Neural progenitor cell (in vitro differentiated cells): ENCODE results near the gene ZNF785. TPM values are rescaled to one million over a fixed set of nuclear protein-coding genes. Genes with fewer than 3 reads are reported as not detected.

Experiments
- DNase-seq: peaks from one replicate; pipeline ENCODE4 v3.0.0-alpha.2; 2016; ENCODE audit warnings: low spot score
- H2AFZ ChIP-seq: fragments of 200-600 bp; sonication (generic); replicated peaks from 2 replicates; pipeline ENCODE4 v1.6.1; 2016; ENCODE audit warnings: antibody characterized with exemption
- H3F3A ChIP-seq: fragments of 200-600 bp; sonication (generic); 2 replicates; pipeline ENCODE4 v1.6.1; 2016; ENCODE audit warnings: antibody characterized with exemption, low read depth
- H3K27ac ChIP-seq: fragments of 200-600 bp; sonication (generic); 2 replicates; pipeline ENCODE4 v1.5.1; 2016; ENCODE audit warnings: mild to moderate bottlenecking
- H3K27me3 ChIP-seq: fragments of 200-600 bp; sonication (generic); 2 replicates; pipeline ENCODE4 v1.6.1; 2016; ENCODE audit warnings: mild to moderate bottlenecking, moderate library complexity
- H3K36me3 ChIP-seq: fragments of 200-600 bp; sonication (generic); 2 replicates; pipeline ENCODE4 v1.5.1; 2016
- H3K4me1 ChIP-seq: fragments of 200-600 bp; sonication (generic); 2 replicates; pipeline ENCODE4 v1.6.1; 2016; ENCODE audit warnings: mixed run types
- H3K4me2 ChIP-seq: fragments of 200-600 bp; sonication (generic); 2 replicates; pipeline ENCODE4 v1.6.1; 2016
- H3K4me3 ChIP-seq: fragments of 200-600 bp; sonication (generic); 2 replicates; pipeline ENCODE4 v1.5.1; 2016
- H3K79me2 ChIP-seq: fragments of 200-600 bp; sonication (generic); 2 replicates; pipeline ENCODE4 v1.6.1; 2016; ENCODE audit warnings: low read depth
- H3K9ac ChIP-seq: fragments of 200-600 bp; sonication (generic); 2 replicates; pipeline ENCODE4 v1.6.1; 2016
- H3K9me3 ChIP-seq: fragments of 200-600 bp; sonication (generic); 2 replicates; pipeline ENCODE4 v1.5.1; 2016; ENCODE audit warnings: low read depth
- H4K20me1 ChIP-seq: fragments of 200-600 bp; sonication (generic); 2 replicates; pipeline ENCODE4 v1.6.1; 2016; ENCODE audit warnings: low read depth
- H3K27ac Mint-ChIP-seq: 3 replicates; pipeline ENCODE4 v1.8.0; 2021; ENCODE audit warnings: mixed read lengths
- H3K27me3 Mint-ChIP-seq: 2 replicates; pipeline ENCODE4 v1.8.0; 2022; ENCODE audit warnings: low read depth, mild to moderate bottlenecking, inconsistent platforms, moderate library complexity, mixed read lengths; ENCODE audit not compliant: insufficient read depth
- H3K36me3 Mint-ChIP-seq: 3 replicates; pipeline ENCODE4 v1.8.0; 2021; ENCODE audit warnings: mixed read lengths
- H3K4me1 Mint-ChIP-seq: 3 replicates; pipeline ENCODE4 v1.8.0; 2021; ENCODE audit warnings: mixed read lengths
- H3K4me3 Mint-ChIP-seq: 3 replicates; pipeline ENCODE4 v1.8.0; 2021; ENCODE audit warnings: mild to moderate bottlenecking, moderate library complexity, mixed read lengths
- H3K9me3 Mint-ChIP-seq: 3 replicates; pipeline ENCODE4 v1.8.0; 2020; ENCODE audit warnings: mixed read lengths
- CTCF ChIP-seq: fragments of 200-600 bp; sonication (generic); IDR thresholded peaks from 2 replicates; pipeline ENCODE4 v1.5.1; 2017; ENCODE audit warnings: antibody characterized with exemption, mild to moderate bottlenecking
- EZH2 ChIP-seq: fragments of 200-600 bp; sonication (generic); IDR thresholded peaks from 2 replicates; pipeline ENCODE4 v1.6.1; 2017; ENCODE audit warnings: antibody characterized with exemption, mild to moderate bottlenecking, moderate library complexity
- EZH2phosphoT487 ChIP-seq: fragments of 200-600 bp; sonication (generic); IDR thresholded peaks from 2 replicates; pipeline ENCODE4 v1.6.1; 2017; ENCODE audit warnings: antibody characterized with exemption
- total RNA-seq: library from RNA; depleted of rRNA; stranded (reverse); fragments of >200 nt; gene quantifications from 2 replicates; pipeline ENCODE4 v1.2.3, GENCODE V29; 2015; ENCODE audit warnings: low replicate concordance

The ZNF785 gene
- total RNA-seq, 1 donor from 2014 or later, result 19.5 TPM

GRCh38 chr16:30628628-30629540, 43.4 kb upstream of the ZNF785 start:
- H3K4me1 ChIP-seq, result no peaks in the 10 kb centered on the region
- no peaks in the 10 kb centered on the region for H3K36me3 Mint-ChIP-seq
- peaks cover 9% of the 10 kb centered on the region for H3K27me3 Mint-ChIP-seq
- no peaks in the 10 kb centered on the region for H3K27me3 ChIP-seq
- no peak overlapping the region for H3K9ac ChIP-seq
- H3F3A ChIP-seq, result peaks cover 3% of the 10 kb centered on the region
- peak overlapping the region; percentile 55 for H3K4me3 Mint-ChIP-seq
- H4K20me1 ChIP-seq, result no peaks in the 10 kb centered on the region
- H3K36me3 ChIP-seq, result no peaks in the 10 kb centered on the region
- no peaks in the 10 kb centered on the region for H3K9me3 ChIP-seq
- H2AFZ ChIP-seq, result peak overlapping the region; percentile 82
- H3K79me2 ChIP-seq, result no peaks in the 10 kb centered on the region
- DNase-seq, result peak; percentile 79
- H3K9me3 Mint-ChIP-seq, result no peaks in the 10 kb centered on the region
- H3K4me2 ChIP-seq, result no peak overlapping the region
- TF ChIP-seq EZH2 (no peak), CTCF (peak; percentile 84)
- H3K27ac Mint-ChIP-seq, result peak overlapping the region; percentile 21
- no peak overlapping the region for H3K27ac ChIP-seq
- peaks cover 6% of the 10 kb centered on the region for H3K4me1 Mint-ChIP-seq
- no peak overlapping the region for H3K4me3 ChIP-seq

GRCh38 chr16:30626236-30626635, 40.7 kb upstream of the ZNF785 start:
- H3K9ac ChIP-seq, result no peak overlapping the region
- H2AFZ ChIP-seq, result no peak overlapping the region
- Mint-ChIP-seq H3K27me3 (peaks cover 9% of the 10 kb centered on the region), H3K36me3 (no peaks in the 10 kb centered on the region), H3K4me3 (no peak overlapping the region), H3K4me1 (peaks cover 25% of the 10 kb centered on the region), H3K27ac (no peak overlapping the region), H3K9me3 (peaks cover 4% of the 10 kb centered on the region)
- no peaks in the 10 kb centered on the region for H3K27me3 ChIP-seq
- H3K4me2 ChIP-seq, result no peak overlapping the region
- no peaks in the 10 kb centered on the region for H3F3A ChIP-seq
- no peak for DNase-seq
- TF ChIP-seq CTCF (no peak), EZH2phosphoT487 (no peak), EZH2 (no peak)
- no peaks in the 10 kb centered on the region for H3K9me3 ChIP-seq
- no peak overlapping the region for H3K27ac ChIP-seq
- no peaks in the 10 kb centered on the region for H3K36me3 ChIP-seq
- H3K79me2 ChIP-seq, result no peaks in the 10 kb centered on the region
- no peaks in the 10 kb centered on the region for H4K20me1 ChIP-seq
- H3K4me3 ChIP-seq, result no peak overlapping the region
- H3K4me1 ChIP-seq, result peaks cover 9% of the 10 kb centered on the region

- peak overlapping the region; percentile 6 for H3K27ac Mint-ChIP-seq
Measured at GRCh38 chr16:30623536-30624283, 38.2 kb upstream of the ZNF785 start.

More at GRCh38 chr16:30623536-30624283, 38.2 kb upstream of the ZNF785 start:
- Histone ChIP-seq H2AFZ (peak overlapping the region; percentile 50), H3K36me3 (no peaks in the 10 kb centered on the region), H3K4me3 (no peak overlapping the region), H3F3A (no peaks in the 10 kb centered on the region), H3K79me2 (no peaks in the 10 kb centered on the region), H3K4me1 (peaks cover 9% of the 10 kb centered on the region), H4K20me1 (no peaks in the 10 kb centered on the region), H3K9me3 (no peaks in the 10 kb centered on the region), H3K27me3 (no peaks in the 10 kb centered on the region), H3K4me2 (no peak overlapping the region), H3K9ac (no peak overlapping the region), H3K27ac (no peak overlapping the region)
- H3K36me3 Mint-ChIP-seq, result peaks cover 3% of the 10 kb centered on the region
- peaks cover 6% of the 10 kb centered on the region for H3K9me3 Mint-ChIP-seq
- H3K4me3 Mint-ChIP-seq, result no peak overlapping the region
- no peak for TF ChIP-seq EZH2phosphoT487
- no peak for TF ChIP-seq EZH2
- no peak for TF ChIP-seq CTCF
- H3K4me1 Mint-ChIP-seq, result peaks cover 33% of the 10 kb centered on the region
- H3K27me3 Mint-ChIP-seq, result peaks cover 4% of the 10 kb centered on the region
- DNase-seq, result no peak
